Activated CD4-positive, alpha-beta T cell treated with anti-CD3 and anti-CD28 coated beads, Interleukin-2, Interleukin-4, amounts not matched to agents 100 ng/mL and 50 ng/mL, durations not matched to agents 16 hours and 8 hours (primary cell): Measurements from ENCODE around the gene RPL27.

ENCODE experiments used
- DNase-seq: peaks from one replicate; pipeline ENCODE4 v3.0.0-alpha.2; 2020; ENCODE audit warnings: low spot score

The RPL27 gene

DNA sequence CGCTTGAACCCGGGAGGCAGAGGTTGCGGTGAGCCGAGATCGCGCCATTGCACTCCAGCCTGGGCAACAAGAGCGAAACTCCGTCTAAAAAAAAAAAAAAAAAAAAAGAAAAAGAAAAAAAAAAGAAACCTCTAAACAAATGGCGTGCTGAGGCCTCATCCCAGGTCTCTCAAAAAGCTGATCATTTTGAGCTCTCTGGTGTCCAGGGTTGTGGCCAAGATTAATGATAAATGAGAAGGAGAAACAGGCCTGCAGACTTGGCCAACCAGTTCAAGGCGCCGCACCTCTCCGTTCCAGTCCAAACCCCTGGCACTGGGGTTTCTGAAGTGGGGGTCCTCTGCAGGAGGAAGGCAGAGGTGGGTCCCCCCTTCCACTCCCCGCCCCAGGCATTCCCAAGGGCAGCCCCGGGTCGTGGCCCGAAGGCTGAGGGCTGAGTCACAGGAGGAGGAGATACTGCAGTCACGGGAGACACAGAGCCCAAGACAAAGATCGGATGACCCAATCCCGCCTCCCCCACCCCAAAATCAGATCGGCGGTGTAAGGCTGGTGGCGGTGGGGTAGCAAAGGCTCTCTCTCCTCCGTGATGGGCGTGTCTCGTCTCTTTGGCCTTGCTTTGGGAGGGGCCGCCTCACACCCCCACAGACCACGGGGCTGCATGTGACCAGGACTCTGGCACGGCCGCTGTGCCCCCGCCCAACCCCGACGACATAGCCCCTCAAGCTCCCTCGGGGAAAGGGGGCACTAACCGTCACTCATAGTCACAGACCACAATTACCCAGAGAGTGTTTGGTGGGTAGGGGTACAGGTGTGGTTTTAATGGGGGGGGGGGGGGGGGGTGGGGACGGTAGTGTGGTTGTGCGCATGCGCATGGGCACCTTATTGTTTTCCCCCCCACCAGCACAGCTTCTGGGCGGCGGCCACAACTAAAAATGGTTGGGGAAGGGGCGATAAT is 22.8 kb downstream of the RPL27 start:
- DNase-seq: no peak

GRCh38 chr17:43021741-43022512 is 23.7 kb downstream of the RPL27 start, which contains the start of gene VAT1:
TSS of gene VAT1 (minus strand) at chr17:43022385. CDS start at chr17:43022322, 63 bp downstream.
- peak; percentile 56 for DNase-seq

GRCh38 chr17:43024407-43025289 is 26.4 kb downstream of the RPL27 start, which contains the start of gene RND2:
TSS of gene RND2 (plus strand) at chr17:43025231. CDS start at chr17:43025348, 117 bp downstream.
- peak; percentile 71 for DNase-seq

DNA sequence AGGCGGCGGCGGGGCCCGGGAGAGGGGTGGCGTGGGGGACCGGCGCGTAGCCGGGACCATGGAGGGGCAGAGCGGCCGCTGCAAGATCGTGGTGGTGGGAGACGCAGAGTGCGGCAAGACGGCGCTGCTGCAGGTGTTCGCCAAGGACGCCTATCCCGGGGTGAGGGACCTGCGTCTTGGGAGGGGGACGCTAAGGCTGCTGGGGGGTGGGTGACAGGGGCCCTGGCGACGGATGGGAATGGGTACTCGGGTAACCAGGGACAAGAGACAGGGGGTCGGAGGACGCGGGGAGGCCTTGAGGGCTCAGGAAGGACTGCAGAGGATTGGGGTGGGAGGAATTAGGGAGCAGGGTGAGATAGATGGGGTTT is 27.1 kb downstream of the RPL27 start:
- DNase-seq: no peak

DNA sequence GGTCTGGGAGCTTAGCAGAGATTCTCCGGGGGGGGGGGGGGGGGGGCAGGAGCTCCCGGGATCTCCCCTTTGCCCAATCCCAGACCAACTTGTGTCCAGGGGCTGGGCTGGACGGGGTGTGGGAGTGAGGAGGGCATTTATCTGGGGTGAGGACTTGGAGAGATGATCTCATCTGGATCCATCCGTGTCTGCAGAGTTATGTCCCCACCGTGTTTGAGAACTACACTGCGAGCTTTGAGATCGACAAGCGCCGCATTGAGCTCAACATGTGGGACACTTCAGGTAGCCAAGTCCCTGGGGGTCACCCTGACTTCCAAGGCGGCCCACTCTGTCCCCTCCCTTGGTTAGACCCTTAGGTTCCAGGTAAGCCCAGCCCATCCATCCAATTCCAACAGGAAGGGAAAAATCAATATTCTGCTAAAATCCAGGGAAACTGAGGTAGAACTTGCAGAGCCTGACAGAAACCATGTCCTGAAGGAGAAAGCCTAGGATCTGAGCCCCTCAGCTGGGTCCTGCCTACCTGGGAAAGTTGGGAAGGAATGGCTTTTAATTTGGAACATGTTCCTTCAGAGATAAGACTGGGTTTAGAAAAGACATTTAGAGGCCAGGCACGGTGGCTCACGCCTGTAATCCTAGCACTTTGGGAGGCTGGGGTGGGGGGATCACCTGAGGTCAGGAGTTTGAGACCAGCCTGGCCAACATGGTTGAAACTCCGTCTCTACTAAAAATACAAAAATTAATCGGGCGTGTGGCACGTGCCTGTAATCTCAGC is 27.7 kb downstream of the RPL27 start:
- no peak for DNase-seq

DNA sequence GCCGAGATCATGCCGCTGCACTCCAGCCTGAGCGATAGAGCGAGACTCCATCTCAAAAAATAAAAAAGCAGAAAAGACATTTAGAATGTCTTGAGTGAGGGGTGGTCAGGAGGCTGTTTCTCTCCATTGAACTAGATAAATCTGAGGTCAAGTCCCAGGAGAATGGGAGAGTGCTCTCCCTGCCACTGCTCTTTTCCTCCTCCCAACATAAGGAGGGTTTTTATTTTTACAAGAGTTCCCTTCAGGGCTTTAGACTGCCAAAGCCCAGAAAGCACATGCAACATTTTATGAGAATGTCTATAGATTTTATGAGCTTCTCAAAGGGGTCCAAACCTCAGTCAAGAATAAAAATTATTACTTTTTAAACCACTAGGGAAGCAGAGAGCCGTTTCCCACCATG is 28.4 kb downstream of the RPL27 start:
- no peak for DNase-seq

GRCh38 chr17:43027091-43028032 is 29.1 kb downstream of the RPL27 start:
- DNase-seq: no peak

DNA sequence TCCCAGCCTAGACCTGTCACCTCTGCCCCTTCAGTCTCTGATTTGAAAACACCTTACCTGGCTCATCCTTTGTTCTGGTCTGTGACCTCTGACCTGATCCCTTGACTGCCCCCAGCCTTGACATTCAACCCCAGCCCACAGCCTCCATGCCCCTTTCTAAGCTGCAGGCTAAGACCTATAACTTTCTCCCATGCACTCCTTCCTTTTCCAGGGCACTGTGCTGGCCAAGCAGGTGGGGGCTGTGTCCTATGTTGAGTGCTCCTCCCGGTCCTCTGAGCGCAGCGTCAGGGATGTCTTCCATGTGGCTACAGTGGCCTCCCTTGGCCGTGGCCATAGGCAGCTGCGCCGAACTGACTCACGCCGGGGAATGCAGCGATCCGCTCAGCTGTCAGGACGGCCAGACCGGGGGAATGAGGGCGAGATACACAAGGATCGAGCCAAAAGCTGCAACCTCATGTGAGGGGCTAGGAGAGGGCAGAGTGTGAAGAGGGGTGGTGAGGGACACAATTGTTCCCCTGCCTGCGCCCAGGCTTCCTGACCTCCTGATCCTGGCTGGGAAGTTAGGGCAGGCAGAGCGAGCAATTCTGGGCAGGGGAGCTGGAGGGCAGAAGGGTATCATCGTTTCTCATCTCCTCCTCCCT is 30.1 kb downstream of the RPL27 start:
- DNase-seq: no peak

- DNase-seq: no peak
Measured at GRCh38 chr17:43030137-43030767, 32.0 kb downstream of the RPL27 start.

- no peak for DNase-seq
Measured at GRCh38 chr17:43031666-43032065, 33.4 kb downstream of the RPL27 start.

- DNase-seq: no peak
Measured at GRCh38 chr17:43033948-43034881, 36.0 kb downstream of the RPL27 start.

GRCh38 chr17:43034894-43035293 is 36.7 kb downstream of the RPL27 start:
- DNase-seq: no peak

GRCh38 chr17:43039646-43040045 is 41.4 kb downstream of the RPL27 start:
- no peak for DNase-seq

DNA sequence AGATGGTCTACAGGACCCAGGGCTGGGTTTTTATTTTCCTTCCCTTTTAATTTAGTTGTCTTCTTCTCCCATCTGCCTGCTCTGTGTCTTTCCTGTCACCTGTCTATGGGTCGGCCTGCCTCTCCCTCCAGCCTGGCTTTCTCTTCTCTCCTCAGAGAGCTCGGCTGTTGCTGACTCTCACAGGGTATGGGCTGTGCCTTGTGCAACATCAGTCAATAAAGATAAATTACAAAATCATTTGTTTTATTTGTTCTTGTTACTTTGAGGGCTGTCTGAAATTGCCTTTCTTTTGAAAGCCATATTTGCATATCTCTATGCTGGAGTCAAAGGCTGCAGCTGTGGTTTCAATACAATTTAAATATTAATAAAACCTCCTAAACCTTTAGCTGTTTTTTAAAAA is 42.4 kb downstream of the RPL27 start:
- DNase-seq: no peak

DNA sequence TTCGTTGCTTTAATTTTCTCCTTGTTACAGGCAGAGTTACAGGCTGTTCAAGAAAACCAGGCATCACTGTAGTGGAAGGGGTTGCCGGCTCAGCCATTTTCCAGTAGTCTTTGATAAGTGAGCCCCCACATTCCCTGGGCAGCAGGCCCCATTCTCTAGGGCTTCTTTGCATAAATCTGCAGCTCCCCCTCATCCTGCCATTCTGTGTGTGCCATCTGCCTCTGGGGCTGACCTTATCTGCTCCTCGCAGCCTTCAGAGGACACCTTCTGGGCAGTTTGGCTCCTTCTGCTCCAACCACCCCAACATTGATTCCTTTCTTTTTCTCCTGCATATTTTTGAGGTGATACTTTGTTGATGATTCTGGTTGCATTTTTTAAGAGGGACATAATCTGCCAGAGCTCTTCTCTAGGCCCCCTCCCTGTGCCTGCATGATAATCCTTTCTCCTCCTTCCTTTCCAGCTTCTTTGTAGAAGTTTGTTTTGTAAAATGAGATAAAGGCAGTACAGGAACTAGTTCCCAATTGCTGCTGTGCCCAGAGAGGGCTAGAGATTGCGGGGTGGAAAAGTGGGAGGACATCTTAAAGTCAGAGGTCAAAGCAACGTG is 43.9 kb downstream of the RPL27 start:
- DNase-seq: no peak

GRCh38 chr17:43043307-43043706 is 45.1 kb downstream of the RPL27 start:
- no peak for DNase-seq

- no peak for DNase-seq
Measured at GRCh38 chr17:43044024-43044423, 45.8 kb downstream of the RPL27 start.
